Mononuclear cell (primary cell): ENCODE results near the gene RABIF. TPM values are rescaled to one million over a fixed set of nuclear protein-coding genes. Genes with fewer than 3 reads are reported as not detected.
"Not testable (repeated sequence)": the region's sequence is repeated elsewhere in the genome, so short reads cannot be mapped to it uniquely, and the experiment has no call there.

Source experiments
- H3K27me3 ChIP-seq: 2 replicates; pipeline ENCODE4 v1.6.0; 2011; ENCODE audit warnings: low read length, control low read depth; ENCODE audit not compliant: insufficient read depth
- H3K4me1 ChIP-seq: 2 replicates; pipeline ENCODE4 v1.5.1; 2011; ENCODE audit warnings: mild to moderate bottlenecking, low read length, control low read depth; ENCODE audit not compliant: insufficient read depth
- H3K4me3 ChIP-seq: 2 replicates; pipeline ENCODE4 v1.5.1; 2011; ENCODE audit warnings: mild to moderate bottlenecking, low read length, moderate library complexity
- H3K9me3 ChIP-seq: 2 replicates; pipeline ENCODE4 v1.5.1; 2011; ENCODE audit warnings: low read depth, mild to moderate bottlenecking, control low read depth, low read length
- total RNA-seq: library from RNA; depleted of rRNA; stranded (reverse); fragments of >200 nt; gene quantifications from one replicate; pipeline ENCODE4 v1.2.3, GENCODE V29; 2012

The RABIF gene
- total RNA-seq, 1 donor: 5.1 TPM

GRCh38 chr1:202829223-202829622 is 59.7 kb downstream of the RABIF start:
- not testable (repeated sequence) for H3K4me1 ChIP-seq, H3K9me3 ChIP-seq, H3K27me3 ChIP-seq, H3K4me3 ChIP-seq

Other genes with a start within 250 kb of the RABIF start
- under 0.01 TPM for gene SYT2, start 178.7 kb downstream of the RABIF start, total RNA-seq
- 84.7 TPM for gene KDM5B, start 80.7 kb downstream of the RABIF start, total RNA-seq
- not detected for gene PCAT6, start 78.2 kb downstream of the RABIF start, total RNA-seq
- 19.3 TPM for gene KLHL12, start 38.1 kb upstream of the RABIF start, total RNA-seq
- gene ADIPOR1, start 69.2 kb upstream of the RABIF start, total RNA-seq: 139 TPM
- gene CYB5R1, start 78.1 kb upstream of the RABIF start, total RNA-seq: 34.1 TPM
- gene TMEM183A, start 118.2 kb upstream of the RABIF start, total RNA-seq: 207 TPM
- gene PPFIA4, start 137.3 kb upstream of the RABIF start, total RNA-seq: 0.73 TPM
- not detected for gene MYOG, start 196.9 kb upstream of the RABIF start, total RNA-seq
- gene ADORA1, start 238.6 kb upstream of the RABIF start, total RNA-seq: not detected